ENCODE results near the gene CAPN11. TPM values are rescaled to one million over a fixed set of nuclear protein-coding genes. Genes with fewer than 3 reads are reported as not detected.

Gene CAPN11
- total and polyA plus RNA-seq, 9 of the 15 experiments (the other 6 are each of a cell fraction or from before 2014, with no cell fraction given), result 0.03 to 0.61 (median 0.17) TPM; not detected in 1

GRCh38 chr6:44166591-44167184 is 8.1 kb downstream of the CAPN11 start (continued):
- TF ChIP-seq E2F6 (IDR thresholded peaks at IDR 0.05; ENCODE audit: borderline replicate concordance in 1 of 2, extremely low read depth in 1 of 2, insufficient read depth in 1 of 2, insufficient read length in 1 of 2, low read depth in 1 of 2, low read length in 1 of 2, poor library complexity in 1 of 2, severe bottlenecking in 1 of 2) (peak in 1 of 2 experiments; percentile 40), HMBOX1 (IDR thresholded peaks at IDR 0.05) (peak; percentile 76; the same call in 1 of the 2 replicates), ZNF445 (CRISPR knock-in tag; IDR thresholded peaks at IDR 0.05; ENCODE audit: low read depth) (no peak), EGR1 (conservative IDR thresholded peaks at IDR 0.05) (peak; percentile 51; the same call in 1 of the 2 replicates), ZNF263 (CRISPR knock-in tag; IDR thresholded peaks at IDR 0.05; ENCODE audit: borderline replicate concordance) (peak; percentile 66; the same call in 1 of the 2 replicates), SMC3 (conservative IDR thresholded peaks at IDR 0.05; ENCODE audit: insufficient read depth, low read depth, low read length) (no peak), ETV1 (tag; conservative IDR thresholded peaks at IDR 0.05; ENCODE audit: low read depth) (peak; percentile 63)
- TF ChIP-seq, protein P1, sequence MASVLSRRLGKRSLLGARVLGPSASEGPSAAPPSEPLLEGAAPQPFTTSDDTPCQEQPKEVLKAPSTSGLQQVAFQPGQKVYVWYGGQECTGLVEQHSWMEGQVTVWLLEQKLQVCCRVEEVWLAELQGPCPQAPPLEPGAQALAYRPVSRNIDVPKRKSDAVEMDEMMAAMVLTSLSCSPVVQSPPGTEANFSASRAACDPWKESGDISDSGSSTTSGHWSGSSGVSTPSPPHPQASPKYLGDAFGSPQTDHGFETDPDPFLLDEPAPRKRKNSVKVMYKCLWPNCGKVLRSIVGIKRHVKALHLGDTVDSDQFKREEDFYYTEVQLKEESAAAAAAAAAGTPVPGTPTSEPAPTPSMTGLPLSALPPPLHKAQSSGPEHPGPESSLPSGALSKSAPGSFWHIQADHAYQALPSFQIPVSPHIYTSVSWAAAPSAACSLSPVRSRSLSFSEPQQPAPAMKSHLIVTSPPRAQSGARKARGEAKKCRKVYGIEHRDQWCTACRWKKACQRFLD (CRISPR knock-in tag; IDR thresholded peaks at IDR 0.05), result 0 out of 2 replicates have a peak, but pooled peaks have one; percentile 46

Measured in K562 (cell line).